ENCODE results near the gene KCNIP2.
"Not testable (repeated sequence)": the region's sequence is repeated elsewhere in the genome, so short reads cannot be mapped to it uniquely, and the experiment has no call there.

The KCNIP2 gene

DNA sequence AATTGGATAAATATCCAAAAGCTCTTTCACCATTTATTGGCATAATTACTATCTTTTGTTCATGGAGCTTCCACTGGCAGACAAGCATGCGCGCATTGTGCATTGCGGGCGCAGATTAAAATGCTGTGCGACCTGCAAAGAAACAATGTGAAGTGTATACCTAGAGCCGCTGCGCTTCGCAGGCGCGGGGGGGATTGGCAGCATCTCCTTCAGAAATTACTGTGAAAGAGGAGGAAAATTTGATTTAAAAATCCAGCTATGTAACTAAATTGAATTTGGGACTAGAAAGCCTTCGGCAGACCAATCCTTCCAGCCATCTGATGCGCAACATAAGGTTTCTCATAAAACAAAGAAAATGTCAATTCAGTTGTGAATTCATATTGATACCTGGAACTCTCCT, 50.1 kb downstream of the KCNIP2 start:
- no peak overlapping the region for H3K9ac ChIP-seq (ENCODE audit: low read length)
- TF ChIP-seq EZH2 (optimal IDR thresholded peaks at IDR 0.05; ENCODE audit: low read depth, low read length): no peak
- TF ChIP-seq, protein P1, sequence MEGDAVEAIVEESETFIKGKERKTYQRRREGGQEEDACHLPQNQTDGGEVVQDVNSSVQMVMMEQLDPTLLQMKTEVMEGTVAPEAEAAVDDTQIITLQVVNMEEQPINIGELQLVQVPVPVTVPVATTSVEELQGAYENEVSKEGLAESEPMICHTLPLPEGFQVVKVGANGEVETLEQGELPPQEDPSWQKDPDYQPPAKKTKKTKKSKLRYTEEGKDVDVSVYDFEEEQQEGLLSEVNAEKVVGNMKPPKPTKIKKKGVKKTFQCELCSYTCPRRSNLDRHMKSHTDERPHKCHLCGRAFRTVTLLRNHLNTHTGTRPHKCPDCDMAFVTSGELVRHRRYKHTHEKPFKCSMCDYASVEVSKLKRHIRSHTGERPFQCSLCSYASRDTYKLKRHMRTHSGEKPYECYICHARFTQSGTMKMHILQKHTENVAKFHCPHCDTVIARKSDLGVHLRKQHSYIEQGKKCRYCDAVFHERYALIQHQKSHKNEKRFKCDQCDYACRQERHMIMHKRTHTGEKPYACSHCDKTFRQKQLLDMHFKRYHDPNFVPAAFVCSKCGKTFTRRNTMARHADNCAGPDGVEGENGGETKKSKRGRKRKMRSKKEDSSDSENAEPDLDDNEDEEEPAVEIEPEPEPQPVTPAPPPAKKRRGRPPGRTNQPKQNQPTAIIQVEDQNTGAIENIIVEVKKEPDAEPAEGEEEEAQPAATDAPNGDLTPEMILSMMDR (IDR thresholded peaks at IDR 0.05; ENCODE audit: low read length): no peak
- TF ChIP-seq EZH2phosphoT487 (IDR thresholded peaks at IDR 0.05; ENCODE audit: low read length): no peak
- no peaks in the 10 kb centered on the region for H3K9me3 ChIP-seq (replicated peaks; ENCODE audit: insufficient read depth, low read length)
- DNase-seq: no peak
- H4K20me1 ChIP-seq (ENCODE audit: insufficient read depth, low read length): peaks cover 3% of the 10 kb centered on the region; the same call in 1 of the 2 replicates
- H3K9me2 ChIP-seq (replicated peaks; ENCODE audit: insufficient read depth, low read length): no peaks in the 10 kb centered on the region
- no peak overlapping the region for H2AFZ ChIP-seq (ENCODE audit: low read length)
- H3K4me3 ChIP-seq (ENCODE audit: low read length): no peak overlapping the region
- peaks cover 28% of the 10 kb centered on the region for H3K36me3 ChIP-seq (replicated peaks; ENCODE audit: insufficient read depth, low read length)
- no peak overlapping the region for H3K27ac ChIP-seq (ENCODE audit: low read length)
- H3K4me1 ChIP-seq (ENCODE audit: low read length): no peaks in the 10 kb centered on the region
- peaks cover 55% of the 10 kb centered on the region for H3K79me2 ChIP-seq (ENCODE audit: low read length)
- no peak overlapping the region for H3K4me2 ChIP-seq (ENCODE audit: low read depth, low read length)
- H3F3A ChIP-seq (ENCODE audit: insufficient read depth, low read length): peaks cover 6% of the 10 kb centered on the region; the same call in 1 of the 2 replicates
- H3K27me3 ChIP-seq (replicated peaks; ENCODE audit: insufficient read depth, low read length): no peaks in the 10 kb centered on the region

DNA sequence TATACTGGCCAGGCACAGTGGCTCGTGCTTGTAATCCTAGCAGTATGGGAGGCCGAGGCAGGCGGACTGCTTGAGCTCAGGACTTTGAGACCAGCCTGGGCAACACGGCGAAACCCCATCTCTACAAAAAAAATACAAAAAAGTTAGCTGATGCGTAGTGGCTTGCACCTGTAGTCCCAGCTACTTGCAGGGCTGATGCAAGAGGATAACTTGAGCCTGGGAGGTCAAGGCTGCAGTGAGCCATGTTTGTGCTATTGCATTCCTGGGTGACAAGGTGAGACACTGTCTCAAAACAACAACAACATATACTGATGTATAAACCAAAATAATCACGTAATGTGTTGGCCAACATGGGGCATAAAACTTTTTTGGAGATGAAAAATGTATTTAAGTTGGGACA, 53.9 kb downstream of the KCNIP2 start:
- Histone ChIP-seq H3K79me2 (ENCODE audit: low read length) (peaks cover 31% of the 10 kb centered on the region), H2AFZ (ENCODE audit: low read length) (no peak overlapping the region), H4K20me1 (ENCODE audit: insufficient read depth, low read length) (no peaks in the 10 kb centered on the region; the same call in 1 of the 2 replicates), H3K27ac (ENCODE audit: low read length) (no peak overlapping the region), H3K9me3 (replicated peaks; ENCODE audit: insufficient read depth, low read length) (no peaks in the 10 kb centered on the region), H3K4me2 (ENCODE audit: low read depth, low read length) (no peak overlapping the region), H3K27me3 (replicated peaks; ENCODE audit: insufficient read depth, low read length) (no peaks in the 10 kb centered on the region), H3F3A (ENCODE audit: insufficient read depth, low read length) (peaks cover 30% of the 10 kb centered on the region), H3K36me3 (replicated peaks; ENCODE audit: insufficient read depth, low read length) (peaks cover 29% of the 10 kb centered on the region), H3K4me3 (ENCODE audit: low read length) (no peak overlapping the region), H3K9me2 (replicated peaks; ENCODE audit: insufficient read depth, low read length) (no peaks in the 10 kb centered on the region), H3K4me1 (ENCODE audit: low read length) (no peaks in the 10 kb centered on the region), H3K9ac (ENCODE audit: low read length) (no peak overlapping the region)
- no peak for DNase-seq
- TF ChIP-seq EZH2 (optimal IDR thresholded peaks at IDR 0.05; ENCODE audit: low read depth, low read length): no peak
- TF ChIP-seq EZH2phosphoT487 (IDR thresholded peaks at IDR 0.05; ENCODE audit: low read length): no peak
- TF ChIP-seq, protein P1 (IDR thresholded peaks at IDR 0.05; ENCODE audit: low read length): no peak

GRCh38 chr10:101789231-101789630, 54.4 kb downstream of the KCNIP2 start:
- H3K27ac ChIP-seq (ENCODE audit: low read length); H3K9ac ChIP-seq (ENCODE audit: low read length); H3K27me3 ChIP-seq (replicated peaks; ENCODE audit: insufficient read depth, low read length); H3K4me3 ChIP-seq (ENCODE audit: low read length); DNase-seq; H2AFZ ChIP-seq (ENCODE audit: low read length); H3K4me1 ChIP-seq (ENCODE audit: low read length); H3K4me2 ChIP-seq (ENCODE audit: low read depth, low read length); H4K20me1 ChIP-seq (ENCODE audit: insufficient read depth, low read length); H3K9me2 ChIP-seq (replicated peaks; ENCODE audit: insufficient read depth, low read length); H3K9me3 ChIP-seq (replicated peaks; ENCODE audit: insufficient read depth, low read length): not testable (repeated sequence)
- peaks cover 35% of the 10 kb centered on the region for H3F3A ChIP-seq (ENCODE audit: insufficient read depth, low read length)
- peaks cover 25% of the 10 kb centered on the region for H3K36me3 ChIP-seq (replicated peaks; ENCODE audit: insufficient read depth, low read length)
- peaks cover 27% of the 10 kb centered on the region for H3K79me2 ChIP-seq (ENCODE audit: low read length)

GRCh38 chr10:101785801-101786200, 57.8 kb downstream of the KCNIP2 start:
- Histone ChIP-seq H3K9ac (ENCODE audit: low read length) (no peak overlapping the region), H4K20me1 (ENCODE audit: insufficient read depth, low read length) (no peaks in the 10 kb centered on the region; the same call in 1 of the 2 replicates), H3K36me3 (replicated peaks; ENCODE audit: insufficient read depth, low read length) (peaks cover 3% of the 10 kb centered on the region; the same call in 1 of the 2 replicates), H3K27ac (ENCODE audit: low read length) (no peak overlapping the region), H2AFZ (ENCODE audit: low read length) (no peak overlapping the region), H3K27me3 (replicated peaks; ENCODE audit: insufficient read depth, low read length) (no peaks in the 10 kb centered on the region), H3K4me2 (ENCODE audit: low read depth, low read length) (no peak overlapping the region), H3K79me2 (ENCODE audit: low read length) (peaks cover 23% of the 10 kb centered on the region), H3K9me2 (replicated peaks; ENCODE audit: insufficient read depth, low read length) (no peaks in the 10 kb centered on the region), H3K4me1 (ENCODE audit: low read length) (peaks cover 9% of the 10 kb centered on the region), H3K4me3 (ENCODE audit: low read length) (no peak overlapping the region), H3K9me3 (replicated peaks; ENCODE audit: insufficient read depth, low read length) (no peaks in the 10 kb centered on the region), H3F3A (ENCODE audit: insufficient read depth, low read length) (peaks cover 42% of the 10 kb centered on the region)
- TF ChIP-seq, protein P1 (IDR thresholded peaks at IDR 0.05; ENCODE audit: low read length): no peak
- TF ChIP-seq EZH2phosphoT487 (IDR thresholded peaks at IDR 0.05; ENCODE audit: low read length): no peak
- TF ChIP-seq EZH2 (optimal IDR thresholded peaks at IDR 0.05; ENCODE audit: low read depth, low read length): no peak
- no peak for DNase-seq

Data from MM.1S (cell line).